ENCODE data around the gene PANK4.
"Not testable (repeated sequence)": the region's sequence is repeated elsewhere in the genome, so short reads cannot be mapped to it uniquely, and the experiment has no call there.

PANK4 gene

GRCh38 chr1:2525920-2526823 lies at the start of gene PANK4:
Gene PANK4, minus strand, starts transcription at chr1:2526596. Its CDS starts 9 bp downstream, at chr1:2526587.
- DNase-seq (ENCODE audit: low spot score), result peak; percentile 95

GRCh38 chr1:2574350-2574749 lies 48.0 kb upstream of the PANK4 start:
- DNase-seq (ENCODE audit: low spot score), result no peak

GRCh38 chr1:2573250-2573920 lies 47.0 kb upstream of the PANK4 start:
- no peak for DNase-seq (ENCODE audit: low spot score)

- no peak for DNase-seq (ENCODE audit: low spot score)
Measured at GRCh38 chr1:2571348-2571747, 45.0 kb upstream of the PANK4 start.

- no peak for DNase-seq (ENCODE audit: low spot score)
Measured at GRCh38 chr1:2570332-2570731, 43.9 kb upstream of the PANK4 start.

GRCh38 chr1:2569703-2570102 lies 43.3 kb upstream of the PANK4 start:
- not testable (repeated sequence) for DNase-seq (ENCODE audit: low spot score)

- no peak for DNase-seq (ENCODE audit: low spot score)
Measured at GRCh38 chr1:2569060-2569459, 42.7 kb upstream of the PANK4 start.

GRCh38 chr1:2568187-2568816 lies 41.9 kb upstream of the PANK4 start:
- not testable (repeated sequence) for DNase-seq (ENCODE audit: low spot score)

GRCh38 chr1:2567083-2567679 lies 40.8 kb upstream of the PANK4 start:
- no peak for DNase-seq (ENCODE audit: low spot score)

GRCh38 chr1:2566101-2567045 lies 40.0 kb upstream of the PANK4 start:
- no peak for DNase-seq (ENCODE audit: low spot score)

GRCh38 chr1:2564815-2565374 lies 38.5 kb upstream of the PANK4 start:
- DNase-seq (ENCODE audit: low spot score), result no peak

- no peak for DNase-seq (ENCODE audit: low spot score)
Measured at GRCh38 chr1:2564006-2564814, 37.8 kb upstream of the PANK4 start.

- no peak for DNase-seq (ENCODE audit: low spot score)
Measured at GRCh38 chr1:2563205-2563604, 36.8 kb upstream of the PANK4 start.

- DNase-seq (ENCODE audit: low spot score), result no peak
Measured at GRCh38 chr1:2561898-2562895, 35.8 kb upstream of the PANK4 start.

- no peak for DNase-seq (ENCODE audit: low spot score)
Measured at GRCh38 chr1:2561446-2561845, 35.0 kb upstream of the PANK4 start.

GRCh38 chr1:2560299-2561073 lies 34.1 kb upstream of the PANK4 start:
- no peak for DNase-seq (ENCODE audit: low spot score)

- no peak for DNase-seq (ENCODE audit: low spot score)
Measured at GRCh38 chr1:2559509-2560298, 33.3 kb upstream of the PANK4 start.
